Measurements from ENCODE around the gene C2orf72.

- TF ChIP-seq CTCF (IDR thresholded peaks at IDR 0.05; ENCODE audit: insufficient read depth, low read depth, low read length) = no peak
- no peak for TF ChIP-seq EZH2 (IDR thresholded peaks at IDR 0.05; ENCODE audit: insufficient read depth, low read length)
Observed at GRCh38 chr2:231046916-231047273, 9.6 kb downstream of the C2orf72 start.

All from astrocyte (in vitro differentiated cells and primary cell).